Peyer's patch (tissue), 4 donors: ENCODE data around the gene BHLHE23. TPM values are rescaled to one million over a fixed set of nuclear protein-coding genes. Genes with fewer than 3 reads are reported as not detected.

Experiments
- DNase-seq, 3 donors: peaks; one replicate each; pipeline ENCODE4 v3.0.0-alpha.2; 2017 to 2019
- H3K27ac ChIP-seq, 4 donors: fragments of 200-600 bp; sonication (generic); one replicate each; pipeline ENCODE4 v1.5.1; 2016 to 2019
- H3K27me3 ChIP-seq, 2 donors: fragments of 200-600 bp; sonication (generic); one replicate each; pipeline ENCODE4 v1.5.1; 2019
- H3K36me3 ChIP-seq, 3 donors: fragments of 200-600 bp; sonication (generic); one replicate each; pipeline ENCODE4 v1.5.1; 2016 to 2019
- H3K4me1 ChIP-seq, 4 donors: fragments of 200-600 bp; sonication (generic); one replicate each; pipeline ENCODE4 v1.5.1; 2016 to 2019
- H3K4me3 ChIP-seq, 4 donors: fragments of 200-600 bp; sonication (generic); 1 replicate in 3 of 4; 2 replicates in 1 of 4; pipeline ENCODE4 v1.5.1; 2016 to 2019; ENCODE audit warnings: mild to moderate bottlenecking in 1 of 4
- H3K9me3 ChIP-seq, 4 donors: fragments of 200-600 bp; sonication (generic); one replicate each; pipeline ENCODE4 v1.5.1; 2016 to 2019; ENCODE audit warnings: mild to moderate bottlenecking in 1 of 4
- CTCF ChIP-seq, 6 experiments: fragments of 450-650 bp in 4 of 6; fragments of 200-600 bp in 2 of 6; sonication (generic) in 1 of 6; IDR thresholded peaks; one replicate each; pipeline ENCODE4 v1.5.1; 2017 to 2019; ENCODE audit warnings: antibody characterized with exemption in 6 of 6, mild to moderate bottlenecking in 3 of 6, moderate library complexity in 1 of 6
- POLR2A ChIP-seq, 2 donors: fragments of 450-650 bp; IDR thresholded peaks; one replicate each; pipeline ENCODE4 v1.5.1; 2017; ENCODE audit warnings: antibody characterized with exemption in 2 of 2, mild to moderate bottlenecking in 2 of 2, moderate library complexity in 2 of 2
- total RNA-seq, 4 donors: library from RNA; depleted of rRNA; stranded (reverse); fragments of >200 nt; gene quantifications; one replicate each; pipeline ENCODE4 v1.1.0, GENCODE V29; 2016

The BHLHE23 gene
- total RNA-seq, 4 donors from 2014 or later, result not detected

GRCh38 chr20:62980380-62980960 lies 26.3 kb downstream of the BHLHE23 start:
- no peak overlapping the region for H3K27ac ChIP-seq
- H3K9me3 ChIP-seq, result no peaks in the 10 kb centered on the region
- no peak for DNase-seq
- H3K36me3 ChIP-seq, result no peaks in the 10 kb centered on the region
- no peak for TF ChIP-seq POLR2A (IDR thresholded peaks at IDR 0.05)
- no peak for TF ChIP-seq CTCF (IDR thresholded peaks at IDR 0.05)
- H3K4me1 ChIP-seq, result peaks cover 0 to 16% (median 3%) of the 10 kb centered on the region in 4 donors
- no peaks in the 10 kb centered on the region for H3K27me3 ChIP-seq
- no peak overlapping the region for H3K4me3 ChIP-seq

- DNase-seq, result no peak
- Histone ChIP-seq H3K27me3 (no peaks in the 10 kb centered on the region), H3K27ac (no peak overlapping the region), H3K9me3 (no peaks in the 10 kb centered on the region), H3K36me3 (no peaks in the 10 kb centered on the region), H3K4me3 (no peak overlapping the region), H3K4me1 (peaks cover 0 to 16% (median 3%) of the 10 kb centered on the region in 4 donors)
- TF ChIP-seq POLR2A (IDR thresholded peaks at IDR 0.05), result no peak
- TF ChIP-seq CTCF (IDR thresholded peaks at IDR 0.05), result no peak
These were observed 26.8 kb downstream of the BHLHE23 start for GRCh38 chr20:62979876-62980373.

- no peaks in the 10 kb centered on the region for H3K9me3 ChIP-seq
- no peak overlapping the region for H3K4me3 ChIP-seq
- no peak for TF ChIP-seq POLR2A (IDR thresholded peaks at IDR 0.05)
- no peak overlapping the region for H3K27ac ChIP-seq
- no peaks in the 10 kb centered on the region for H3K36me3 ChIP-seq
- peaks cover 0 to 4% of the 10 kb centered on the region in 2 donors for H3K27me3 ChIP-seq
- H3K4me1 ChIP-seq, result peaks cover 0 to 16% (median 3%) of the 10 kb centered on the region in 4 donors
- no peak for DNase-seq
These were observed 27.5 kb downstream of the BHLHE23 start for GRCh38 chr20:62979310-62979709.

GRCh38 chr20:62978561-62978943 lies 28.2 kb downstream of the BHLHE23 start:
- TF ChIP-seq CTCF (IDR thresholded peaks at IDR 0.05), result no peak
- no peak for TF ChIP-seq POLR2A (IDR thresholded peaks at IDR 0.05)
- Histone ChIP-seq H3K9me3 (no peaks in the 10 kb centered on the region), H3K4me3 (no peak overlapping the region), H3K27me3 (peaks cover 0 to 9% of the 10 kb centered on the region in 2 donors), H3K4me1 (peaks cover 0 to 16% (median 3%) of the 10 kb centered on the region in 4 donors), H3K27ac (no peak overlapping the region), H3K36me3 (no peaks in the 10 kb centered on the region)
- no peak for DNase-seq

- Histone ChIP-seq H3K27ac (peak overlapping the region in 1 of 4 donors; percentile 1), H3K9me3 (no peaks in the 10 kb centered on the region), H3K4me3 (peak overlapping the region in 3 of 4 donors; percentile 1 to 31 (median 11)), H3K36me3 (no peaks in the 10 kb centered on the region), H3K27me3 (peaks cover 0 to 15% of the 10 kb centered on the region in 2 donors), H3K4me1 (peaks cover 0 to 18% (median 5%) of the 10 kb centered on the region in 4 donors)
- no peak for TF ChIP-seq POLR2A (IDR thresholded peaks at IDR 0.05)
- TF ChIP-seq CTCF (IDR thresholded peaks at IDR 0.05), result no peak
- DNase-seq, result peak in 2 of 3 donors; percentile 78 to 86
These were observed 28.9 kb downstream of the BHLHE23 start for GRCh38 chr20:62977613-62978560.

- no peak for DNase-seq
- TF ChIP-seq CTCF (IDR thresholded peaks at IDR 0.05) (no peak), POLR2A (IDR thresholded peaks at IDR 0.05) (no peak)
- peaks cover 0 to 24% (median 8%) of the 10 kb centered on the region in 4 donors for H3K4me1 ChIP-seq
- H3K27me3 ChIP-seq, result peaks cover 0 to 18% of the 10 kb centered on the region in 2 donors
- H3K36me3 ChIP-seq, result no peaks in the 10 kb centered on the region
- no peaks in the 10 kb centered on the region for H3K9me3 ChIP-seq
- H3K27ac ChIP-seq, result no peak overlapping the region
- H3K4me3 ChIP-seq, result no peak overlapping the region
These were observed 29.9 kb downstream of the BHLHE23 start for GRCh38 chr20:62976886-62977285.
